Sigmoid colon (tissue), 4 donors: ENCODE measurements around the gene STAT5B.

Experiments used
- CTCF ChIP-seq, 4 experiments: fragments of 450-650 bp in 3 of 4; fragments of 200-600 bp in 1 of 4; IDR thresholded peaks; one replicate each; pipeline ENCODE4 v1.5.1; 2016 to 2019; ENCODE audit warnings: antibody characterized with exemption in 4 of 4, mild to moderate bottlenecking in 3 of 4, moderate library complexity in 2 of 4
- EP300 ChIP-seq, 4 donors: sonication (generic); formaldehyde crosslinking; IDR thresholded peaks; one replicate each; pipeline ENCODE4 v1.6.1; 2017; ENCODE audit warnings: antibody characterized with exemption in 4 of 4
- POLR2A ChIP-seq, 2 donors: fragments of 450-650 bp; IDR thresholded peaks; one replicate each; pipeline ENCODE4 v1.6.1; 2016; ENCODE audit warnings: antibody characterized with exemption in 2 of 2, mild to moderate bottlenecking in 2 of 2, moderate library complexity in 2 of 2

- no peak for TF ChIP-seq POLR2A (IDR thresholded peaks at IDR 0.05)
- TF ChIP-seq CTCF (IDR thresholded peaks at IDR 0.05): no peak
- no peak for TF ChIP-seq EP300 (IDR thresholded peaks at IDR 0.05)
Measured at GRCh38 chr17:42233156-42233555, 43.0 kb downstream of the STAT5B start.
